ENCODE measurements around the gene LIMD2. TPM values are rescaled to one million over a fixed set of nuclear protein-coding genes. Genes with fewer than 3 reads are reported as not detected.

Gene LIMD2
- total and polyA plus RNA-seq, 2 of the 8 experiments (the other 6 are each of a cell fraction or from before 2014, with no cell fraction given) = 72.0 to 77.2 TPM

DNA sequence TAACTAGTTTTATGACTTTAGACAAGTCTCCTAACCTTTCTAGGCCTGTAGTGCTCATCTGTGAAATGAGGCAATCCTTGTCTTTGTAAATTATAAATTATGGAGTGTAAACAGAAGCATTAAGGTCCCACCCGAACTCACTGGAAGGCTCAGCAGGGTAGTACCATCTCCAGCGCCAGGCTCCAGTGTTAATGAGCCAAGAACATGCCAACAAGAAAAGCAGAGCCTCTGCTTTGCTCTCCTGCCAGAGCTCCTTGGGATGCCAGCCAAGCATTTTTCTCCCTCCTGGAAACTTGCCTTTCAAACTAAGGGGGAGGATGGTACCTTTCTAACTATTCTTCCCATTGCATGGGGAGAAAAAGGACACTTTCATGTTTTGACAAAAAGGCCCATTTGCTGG, 14.9 kb downstream of the LIMD2 start (continued):
- no peak for TF ChIP-seq EGR1 (IDR thresholded peaks at IDR 0.05; ENCODE audit: borderline replicate concordance, low read depth, low read length)

GRCh38 chr17:63682981-63683380, 16.9 kb downstream of the LIMD2 start:
- no peak overlapping the region for H4K8ac ChIP-seq (ENCODE audit: extremely low read depth, insufficient read depth, low read length)
- no peak overlapping the region for H4K5ac ChIP-seq (ENCODE audit: insufficient read length, low read depth, low read length)
- H2AK5ac ChIP-seq (ENCODE audit: low read depth, low read length) = no peak overlapping the region
- H3K79me1 ChIP-seq (ENCODE audit: low read depth, low read length) = no peaks in the 10 kb centered on the region
- H3K4ac ChIP-seq (replicated peaks; ENCODE audit: insufficient read length, low read depth, low read length) = no peak overlapping the region
- H3K36me3 ChIP-seq (ENCODE audit: control insufficient read depth in 2 of 4, insufficient read depth in 4 of 4, low read length in 3 of 4) = peaks cover 2 to 3% (median 2%) of the 10 kb centered on the region in 4 experiments; a peak in 3 of 8 replicates
- H2BK12ac ChIP-seq (ENCODE audit: low read depth, low read length) = no peak overlapping the region
- no peak overlapping the region for H2BK5ac ChIP-seq (ENCODE audit: low read depth, low read length)
- no peak overlapping the region for H3K18ac ChIP-seq (ENCODE audit: extremely low read depth, low read length)
- no peak overlapping the region for H2BK20ac ChIP-seq (ENCODE audit: low read length)
- H3K14ac ChIP-seq (ENCODE audit: insufficient read length) = no peak overlapping the region
- TF ChIP-seq POLR2AphosphoS5 (IDR thresholded peaks at IDR 0.05; ENCODE audit: low read depth, low read length) (no peak), EP300 (IDR thresholded peaks at IDR 0.05; ENCODE audit: borderline replicate concordance in 1 of 2, low read depth in 2 of 2, low read length in 2 of 2) (no peak), KDM4A (IDR thresholded peaks at IDR 0.05; ENCODE audit: low read depth, low read length, severe bottlenecking) (no peak)
- TF ChIP-seq, protein P1, sequence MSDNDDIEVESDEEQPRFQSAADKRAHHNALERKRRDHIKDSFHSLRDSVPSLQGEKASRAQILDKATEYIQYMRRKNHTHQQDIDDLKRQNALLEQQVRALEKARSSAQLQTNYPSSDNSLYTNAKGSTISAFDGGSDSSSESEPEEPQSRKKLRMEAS (IDR thresholded peaks at IDR 0.05) = no peak
- H3K9me3 ChIP-seq (ENCODE audit: insufficient read depth in 2 of 2, low read depth in 1 of 2, low read length in 1 of 2) = no peaks in the 10 kb centered on the region
- no peak overlapping the region for H2BK120ac ChIP-seq (replicated peaks; ENCODE audit: low read depth, low read length)
- H3K79me2 ChIP-seq (ENCODE audit: control insufficient read depth in 1 of 2, insufficient read depth in 2 of 2, low read length in 2 of 2) = no peaks in the 10 kb centered on the region
- no peaks in the 10 kb centered on the region for H4K20me1 ChIP-seq (replicated peaks in 1 of 2; ENCODE audit: control insufficient read depth in 1 of 2, insufficient read depth in 2 of 2, low read length in 2 of 2)
- H3K23ac ChIP-seq (ENCODE audit: insufficient read length) = no peak overlapping the region
- ChIA-PET POLR2A (ENCODE audit: partially characterized antibody) (interaction anchor here (2.4 kb wide), 1 partner anchor 11 kb away, joined by 9 read pairs; no protein-coding TSS in a partner anchor), CTCF (ENCODE audit: partially characterized antibody) (interaction anchor here (0.6 to 7.5 kb wide), 6 partner anchors 9 to 1711 kb away, joined by 3 to 63 read pairs (median 3); no protein-coding TSS in a partner anchor)
- no peak for DNase-seq (ENCODE audit: low read depth in 1 of 2, low spot score in 2 of 2)
- no peak overlapping the region for H2BK15ac ChIP-seq (ENCODE audit: low read length)
- no peak overlapping the region for H3K27ac ChIP-seq (ENCODE audit: low read depth, low read length)
- FAIRE-seq = no peak
- H3K4me2 ChIP-seq (ENCODE audit: insufficient read depth in 1 of 2, low read depth in 2 of 2, low read length in 2 of 2) = no peak overlapping the region
- H3K4me1 ChIP-seq (replicated peaks in 1 of 4; ENCODE audit: control insufficient read depth in 3 of 4, insufficient read depth in 4 of 4, low read length in 3 of 4) = no peaks in the 10 kb centered on the region
- H3K23me2 ChIP-seq (ENCODE audit: low read depth, low read length) = no peaks in the 10 kb centered on the region
- no peak overlapping the region for H3K9ac ChIP-seq (replicated peaks in 1 of 4; ENCODE audit: extremely low read depth in 1 of 4, low read depth in 3 of 4, low read length in 3 of 4)
- H4K91ac ChIP-seq (replicated peaks; ENCODE audit: insufficient read length, low read length) = no peak overlapping the region
- H3K27me3 ChIP-seq (replicated peaks in 1 of 4; ENCODE audit: control insufficient read depth in 3 of 4, extremely low read depth in 1 of 4, insufficient read depth in 3 of 4, low read length in 3 of 4) = no peaks in the 10 kb centered on the region
- no peak overlapping the region for H3K4me3 ChIP-seq (ENCODE audit: extremely low read depth in 1 of 4, insufficient read depth in 2 of 4, low read depth in 3 of 4, low read length in 4 of 4)
- H3K56ac ChIP-seq (replicated peaks; ENCODE audit: insufficient read length, low read depth, low read length) = no peak overlapping the region
- no peak overlapping the region for H2AFZ ChIP-seq (ENCODE audit: low read length)
